Ovary (tissue), 3 donors: ENCODE measurements around the gene MAPKAP1.

ENCODE experiments used
- EP300 ChIP-seq: sonication (generic); formaldehyde crosslinking; IDR thresholded peaks from one replicate; pipeline ENCODE4 v1.6.1; 2017; ENCODE audit warnings: antibody characterized with exemption
- POLR2A ChIP-seq: fragments of 450-650 bp; IDR thresholded peaks from one replicate; pipeline ENCODE4 v1.6.1; 2017; ENCODE audit warnings: antibody characterized with exemption, mild to moderate bottlenecking, moderate library complexity
- TF ChIP-seq, protein P1 (sequence below), 3 donors: fragments of 450-650 bp in 2 of 3; fragments of 200-600 bp in 1 of 3; IDR thresholded peaks; one replicate each; pipeline versions ENCODE4 v1.5.1 to v1.8.0; 2016 to 2022; ENCODE audit warnings: antibody characterized with exemption in 3 of 3, mild to moderate bottlenecking in 1 of 3
- donor health status: DM: no; HTN: no; CAD: no.

DNA sequence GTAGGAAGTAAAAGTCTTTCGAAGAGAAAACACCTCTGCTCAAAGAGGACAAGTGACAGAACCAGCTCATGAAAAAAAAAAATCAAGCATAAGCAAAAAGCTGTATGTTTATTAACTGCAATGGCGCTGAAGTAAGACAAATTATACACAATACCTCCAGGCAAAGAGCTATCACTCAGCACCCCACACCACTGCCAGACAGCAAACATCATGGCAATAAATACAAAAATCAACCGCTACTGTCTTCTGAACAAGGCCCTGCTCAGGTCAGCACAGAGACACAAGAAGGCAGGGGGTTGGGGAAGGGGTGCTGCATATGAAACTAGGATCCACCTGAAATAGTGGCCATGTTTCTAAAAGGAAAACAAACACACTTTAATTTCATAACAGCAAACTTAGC, 50.4 kb downstream of the MAPKAP1 start:
- TF ChIP-seq, protein P1, sequence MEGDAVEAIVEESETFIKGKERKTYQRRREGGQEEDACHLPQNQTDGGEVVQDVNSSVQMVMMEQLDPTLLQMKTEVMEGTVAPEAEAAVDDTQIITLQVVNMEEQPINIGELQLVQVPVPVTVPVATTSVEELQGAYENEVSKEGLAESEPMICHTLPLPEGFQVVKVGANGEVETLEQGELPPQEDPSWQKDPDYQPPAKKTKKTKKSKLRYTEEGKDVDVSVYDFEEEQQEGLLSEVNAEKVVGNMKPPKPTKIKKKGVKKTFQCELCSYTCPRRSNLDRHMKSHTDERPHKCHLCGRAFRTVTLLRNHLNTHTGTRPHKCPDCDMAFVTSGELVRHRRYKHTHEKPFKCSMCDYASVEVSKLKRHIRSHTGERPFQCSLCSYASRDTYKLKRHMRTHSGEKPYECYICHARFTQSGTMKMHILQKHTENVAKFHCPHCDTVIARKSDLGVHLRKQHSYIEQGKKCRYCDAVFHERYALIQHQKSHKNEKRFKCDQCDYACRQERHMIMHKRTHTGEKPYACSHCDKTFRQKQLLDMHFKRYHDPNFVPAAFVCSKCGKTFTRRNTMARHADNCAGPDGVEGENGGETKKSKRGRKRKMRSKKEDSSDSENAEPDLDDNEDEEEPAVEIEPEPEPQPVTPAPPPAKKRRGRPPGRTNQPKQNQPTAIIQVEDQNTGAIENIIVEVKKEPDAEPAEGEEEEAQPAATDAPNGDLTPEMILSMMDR (IDR thresholded peaks at IDR 0.05) = no peak
- no peak for TF ChIP-seq POLR2A
- TF ChIP-seq EP300 = no peak
